Panc1 (cell line): ENCODE data around the gene DENND11. TPM values are rescaled to one million over a fixed set of nuclear protein-coding genes. Genes with fewer than 3 reads are reported as not detected.

ENCODE experiments used
- ATAC-seq: fragments of 200-7000 bp; cut with Tn5 transposase; 2 replicates; pipeline ENCODE4 v1.9.1; 2020; ENCODE audit warnings: mild to moderate bottlenecking, moderate library complexity
- BruUV-seq: library from RNA; stranded (reverse); fragments of 400-500 nt; replicated peaks from 2 replicates; lab custom pipeline; 2021; lab: Mats Ljungman, UMichigan
- CTCF ChIA-PET: fragments of 300-600 bp; sonication (Branson Sonifier 250); formaldehyde crosslinking; loops from one replicate; lab custom pipeline; 2022; ENCODE audit warnings: antibody characterized with exemption; lab: Charles Lee
- POLR2A ChIA-PET: fragments of 300-600 bp; sonication (Branson Sonifier 250); formaldehyde crosslinking; loops from one replicate; lab custom pipeline; 2022; ENCODE audit warnings: antibody characterized with exemption; lab: Charles Lee
- DNase-seq: peaks from one replicate; pipeline ENCODE4 v3.0.0-alpha.2; 2010; ENCODE audit warnings: low read depth, low spot score
- H3K27ac ChIP-seq: 2 replicates; pipeline ENCODE4 v1.5.1; 2011; ENCODE audit warnings: mild to moderate bottlenecking, low read length, inconsistent platforms
- H3K27me3 ChIP-seq: fragments of 200-500 bp; sonication (Bioruptor generic); 2 replicates; pipeline ENCODE4 v1.6.0; 2014; ENCODE audit warnings: low read length, inconsistent platforms; ENCODE audit not compliant: control insufficient read depth, insufficient read depth
- H3K36me3 ChIP-seq: fragments of 200-500 bp; sonication (Bioruptor generic); 2 replicates; pipeline ENCODE4 v1.5.1; 2014; ENCODE audit warnings: inconsistent platforms, mild to moderate bottlenecking, low read length, moderate library complexity; ENCODE audit not compliant: control insufficient read depth, insufficient read depth
- H3K4me1 ChIP-seq: 2 replicates; pipeline ENCODE4 v1.5.1; 2011; ENCODE audit warnings: inconsistent platforms, mild to moderate bottlenecking, low read length, moderate library complexity; ENCODE audit not compliant: control insufficient read depth, insufficient read depth
- H3K4me3 ChIP-seq, 2 experiments: 2 replicates each; pipeline ENCODE4 v1.5.1; 2011 to 2012; ENCODE audit warnings: low read depth in 2 of 2, low read length in 2 of 2, mild to moderate bottlenecking in 2 of 2, inconsistent platforms in 1 of 2, moderate library complexity in 1 of 2
- H3K9me3 ChIP-seq: fragments of 200-500 bp; sonication (Bioruptor generic); 2 replicates; pipeline ENCODE4 v1.5.1; 2014; ENCODE audit warnings: low read depth, mild to moderate bottlenecking, inconsistent platforms, low read length, moderate library complexity; ENCODE audit not compliant: control insufficient read depth, insufficient read depth
- CTCF ChIP-seq: fragments of 450-650 bp; IDR thresholded peaks from 2 replicates; pipeline ENCODE4 v1.5.1; 2017; ENCODE audit warnings: mild to moderate bottlenecking
- POLR2AphosphoS5 ChIP-seq: IDR thresholded peaks from 2 replicates; pipeline ENCODE4 v1.6.1; 2012; ENCODE audit warnings: mild to moderate bottlenecking, low read depth, low read length, moderate library complexity
- SIN3A ChIP-seq: IDR thresholded peaks from 2 replicates; pipeline ENCODE4 v1.6.1; 2012; ENCODE audit warnings: low read depth, mild to moderate bottlenecking, low read length, moderate library complexity, borderline replicate concordance; ENCODE audit not compliant: insufficient read depth
- TCF7L2 ChIP-seq: IDR thresholded peaks from 2 replicates; pipeline ENCODE4 v1.6.1; 2011; ENCODE audit warnings: mild to moderate bottlenecking, low read depth, low read length, inconsistent platforms
- in situ Hi-C: cut with HindIII; loops from 2 replicates; pipeline ENCODE4 v1.10.0; 2016; ENCODE audit warnings: low sequenced_read_pairs, low pct_unique_long_range_greater_than_20kb
- intact Hi-C: fragments of 100-400 bp; cut with micrococcal nuclease; formaldehyde crosslinking; loops from one replicate; pipeline ENCODE4 v1.10.0; 2022; ENCODE audit not compliant: unreplicated experiment
- total RNA-seq: library from RNA; stranded (reverse); gene quantifications from one replicate; pipeline ENCODE4 v1.2.1, GENCODE V29; 2021; ENCODE audit not compliant: unreplicated experiment
- TF ChIP-seq, protein P1 (sequence below), 2 experiments: IDR thresholded peaks; 2 replicates each; pipeline ENCODE4 v1.6.1; 2011 to 2012; ENCODE audit warnings: low read depth in 2 of 2, control low read depth in 1 of 2, low read length in 1 of 2, mild to moderate bottlenecking in 1 of 2, moderate library complexity in 1 of 2; ENCODE audit not compliant: insufficient read depth in 1 of 2

DENND11 gene
- total RNA-seq, 1 experiment from 2014 or later, result 10.4 TPM

- H3K27me3 ChIP-seq, result no peaks in the 10 kb centered on the region
- POLR2A ChIA-PET, result no interaction called here
- no peaks in the 10 kb centered on the region for H3K9me3 ChIP-seq
- H3K4me3 ChIP-seq, result no peak overlapping the region
- ATAC-seq, result no peak
- no peaks in the 10 kb centered on the region for H3K36me3 ChIP-seq
- TF ChIP-seq POLR2AphosphoS5 (no peak), SIN3A (no peak), TCF7L2 (no peak)
- TF ChIP-seq, protein P1, sequence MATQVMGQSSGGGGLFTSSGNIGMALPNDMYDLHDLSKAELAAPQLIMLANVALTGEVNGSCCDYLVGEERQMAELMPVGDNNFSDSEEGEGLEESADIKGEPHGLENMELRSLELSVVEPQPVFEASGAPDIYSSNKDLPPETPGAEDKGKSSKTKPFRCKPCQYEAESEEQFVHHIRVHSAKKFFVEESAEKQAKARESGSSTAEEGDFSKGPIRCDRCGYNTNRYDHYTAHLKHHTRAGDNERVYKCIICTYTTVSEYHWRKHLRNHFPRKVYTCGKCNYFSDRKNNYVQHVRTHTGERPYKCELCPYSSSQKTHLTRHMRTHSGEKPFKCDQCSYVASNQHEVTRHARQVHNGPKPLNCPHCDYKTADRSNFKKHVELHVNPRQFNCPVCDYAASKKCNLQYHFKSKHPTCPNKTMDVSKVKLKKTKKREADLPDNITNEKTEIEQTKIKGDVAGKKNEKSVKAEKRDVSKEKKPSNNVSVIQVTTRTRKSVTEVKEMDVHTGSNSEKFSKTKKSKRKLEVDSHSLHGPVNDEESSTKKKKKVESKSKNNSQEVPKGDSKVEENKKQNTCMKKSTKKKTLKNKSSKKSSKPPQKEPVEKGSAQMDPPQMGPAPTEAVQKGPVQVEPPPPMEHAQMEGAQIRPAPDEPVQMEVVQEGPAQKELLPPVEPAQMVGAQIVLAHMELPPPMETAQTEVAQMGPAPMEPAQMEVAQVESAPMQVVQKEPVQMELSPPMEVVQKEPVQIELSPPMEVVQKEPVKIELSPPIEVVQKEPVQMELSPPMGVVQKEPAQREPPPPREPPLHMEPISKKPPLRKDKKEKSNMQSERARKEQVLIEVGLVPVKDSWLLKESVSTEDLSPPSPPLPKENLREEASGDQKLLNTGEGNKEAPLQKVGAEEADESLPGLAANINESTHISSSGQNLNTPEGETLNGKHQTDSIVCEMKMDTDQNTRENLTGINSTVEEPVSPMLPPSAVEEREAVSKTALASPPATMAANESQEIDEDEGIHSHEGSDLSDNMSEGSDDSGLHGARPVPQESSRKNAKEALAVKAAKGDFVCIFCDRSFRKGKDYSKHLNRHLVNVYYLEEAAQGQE (IDR thresholded peaks at IDR 0.05; ENCODE audit: insufficient read depth in 1 of 2, low read depth in 2 of 2, low read length in 1 of 2), result no peak
- no peaks in the 10 kb centered on the region for H3K4me1 ChIP-seq
- CTCF ChIA-PET, result no interaction called here
- DNase-seq, result no peak
- in situ Hi-C loops, result no loop called here
- BruUV-seq, result no TSS peak
- no peak overlapping the region for H3K27ac ChIP-seq
- intact Hi-C loops, result no loop called here
Observed at GRCh38 chr7:141659501-141659900, 42.5 kb downstream of the DENND11 start.

DNA sequence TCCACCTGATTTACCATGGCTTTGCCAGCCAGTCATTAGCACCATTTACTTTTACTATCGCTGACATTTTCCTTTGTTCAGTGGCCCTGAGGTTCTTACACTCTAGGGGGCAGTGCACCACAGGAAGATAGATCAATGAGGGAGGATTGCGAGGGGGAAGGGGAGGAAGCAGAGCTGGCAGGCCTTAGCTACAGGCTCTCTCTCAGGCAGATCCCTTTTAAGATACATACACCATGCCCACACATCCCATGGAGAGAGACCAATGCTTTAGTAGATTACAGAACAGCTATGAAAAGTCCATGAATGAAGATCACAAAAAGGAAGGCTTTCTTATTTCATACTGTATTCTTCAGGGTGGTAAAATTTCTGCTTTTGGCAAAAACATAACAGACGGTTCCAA lies 47.4 kb downstream of the DENND11 start:
- Histone ChIP-seq H3K4me3 (no peak overlapping the region), H3K4me1 (no peaks in the 10 kb centered on the region), H3K27me3 (no peaks in the 10 kb centered on the region), H3K9me3 (no peaks in the 10 kb centered on the region), H3K27ac (no peak overlapping the region), H3K36me3 (no peaks in the 10 kb centered on the region; the same call in 1 of the 2 replicates)
- intact Hi-C loops, result loop anchor here (5.0 kb wide), 3 partner anchors 83 to 133 kb away; partner anchors contain the start of gene SSBP1
- in situ Hi-C loops, result no loop called here
- peak; percentile 59 for DNase-seq
- ChIA-PET POLR2A (no interaction called here), CTCF (interaction anchor here (0.6 kb wide), 2 partner anchors 358 to 992 kb away, joined by 4 read pairs; no protein-coding TSS in a partner anchor)
- TF ChIP-seq CTCF, result peak; percentile 78
- TF ChIP-seq, protein P1 (IDR thresholded peaks at IDR 0.05; ENCODE audit: insufficient read depth in 1 of 2, low read depth in 2 of 2, low read length in 1 of 2), result no peak
- BruUV-seq, result no TSS peak
- peak; percentile 84 for ATAC-seq
